Stimulated activated CD8-positive, alpha-beta memory T cell treated with anti-CD3 and anti-CD28 coated beads, Interleukin-15, amount 100 ng/mL, for 48 hours (primary cell): ENCODE results near the gene TNFRSF19.

Experiments used
- DNase-seq, 2 donors: peaks; one replicate each; pipeline ENCODE4 v3.0.0-alpha.2; 2020; ENCODE audit warnings: low read depth in 2 of 2

The TNFRSF19 gene

DNA sequence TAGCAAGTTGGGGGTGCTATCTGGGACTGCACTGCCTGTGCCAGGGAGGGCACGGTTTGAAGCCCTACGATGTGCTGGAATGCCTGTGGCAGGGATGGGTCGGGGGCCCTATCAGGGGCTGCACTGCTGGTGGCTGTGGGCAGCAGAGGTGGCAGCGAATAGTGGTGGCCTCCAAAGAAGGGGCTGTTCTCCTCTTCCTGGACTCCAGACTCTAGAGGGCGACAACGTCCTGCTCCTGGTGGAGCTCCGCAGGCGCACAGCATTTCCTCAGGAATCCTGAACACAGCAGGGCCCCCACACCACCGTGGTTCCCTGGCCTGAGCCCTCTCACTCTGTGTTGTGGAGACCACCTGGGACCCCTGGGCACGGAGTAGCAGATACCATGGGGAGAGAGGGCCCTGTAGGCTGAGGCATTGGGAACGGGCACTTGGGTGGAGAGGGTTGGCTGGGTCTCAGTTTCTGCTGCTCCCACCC lies 145.6 kb downstream of the TNFRSF19 start:
- no peak for DNase-seq

- DNase-seq = no peak
These were observed 146.2 kb downstream of the TNFRSF19 start for GRCh38 chr13:23716401-23716800.

DNA sequence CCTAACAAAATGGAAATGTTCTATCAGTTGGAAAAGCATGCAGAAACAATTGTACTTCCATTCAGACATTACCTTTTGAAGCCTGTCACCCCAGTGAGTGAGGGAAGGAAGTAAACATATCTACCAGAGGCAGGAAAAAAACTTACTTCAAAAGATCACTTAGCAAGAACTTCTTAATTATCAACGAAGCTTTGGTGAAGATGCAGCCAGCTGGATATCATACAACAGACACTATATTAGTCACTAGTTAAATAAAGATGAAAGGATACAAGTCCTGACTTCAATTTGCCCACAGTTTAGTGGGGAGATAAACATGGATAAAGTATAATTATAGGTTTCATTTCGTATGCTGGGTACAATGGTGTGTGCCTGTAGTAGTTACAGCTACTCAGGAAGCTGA lies 148.8 kb downstream of the TNFRSF19 start:
- no peak for DNase-seq

- DNase-seq = no peak
These were observed 152.7 kb downstream of the TNFRSF19 start for GRCh38 chr13:23722726-23723453.

DNA sequence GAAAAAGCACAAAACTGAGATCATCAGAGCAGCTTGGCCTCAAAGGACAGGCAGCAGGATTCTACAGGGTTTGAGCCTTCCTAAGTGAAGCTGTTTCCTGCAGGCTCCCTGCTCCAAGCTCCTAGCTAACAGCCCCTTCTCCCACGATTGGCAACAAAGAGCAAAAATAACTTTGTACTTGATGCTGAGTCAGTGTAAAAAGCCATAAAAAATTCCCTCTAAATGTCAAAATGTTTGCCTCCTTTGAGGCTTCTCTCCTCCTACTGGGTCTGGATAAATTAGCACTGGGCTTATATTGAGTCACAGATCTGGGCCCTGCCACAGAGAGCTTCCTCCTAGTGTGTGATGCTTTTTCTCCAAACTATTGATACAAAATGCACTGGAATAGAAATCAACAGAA lies 153.3 kb downstream of the TNFRSF19 start:
- DNase-seq = no peak

DNA sequence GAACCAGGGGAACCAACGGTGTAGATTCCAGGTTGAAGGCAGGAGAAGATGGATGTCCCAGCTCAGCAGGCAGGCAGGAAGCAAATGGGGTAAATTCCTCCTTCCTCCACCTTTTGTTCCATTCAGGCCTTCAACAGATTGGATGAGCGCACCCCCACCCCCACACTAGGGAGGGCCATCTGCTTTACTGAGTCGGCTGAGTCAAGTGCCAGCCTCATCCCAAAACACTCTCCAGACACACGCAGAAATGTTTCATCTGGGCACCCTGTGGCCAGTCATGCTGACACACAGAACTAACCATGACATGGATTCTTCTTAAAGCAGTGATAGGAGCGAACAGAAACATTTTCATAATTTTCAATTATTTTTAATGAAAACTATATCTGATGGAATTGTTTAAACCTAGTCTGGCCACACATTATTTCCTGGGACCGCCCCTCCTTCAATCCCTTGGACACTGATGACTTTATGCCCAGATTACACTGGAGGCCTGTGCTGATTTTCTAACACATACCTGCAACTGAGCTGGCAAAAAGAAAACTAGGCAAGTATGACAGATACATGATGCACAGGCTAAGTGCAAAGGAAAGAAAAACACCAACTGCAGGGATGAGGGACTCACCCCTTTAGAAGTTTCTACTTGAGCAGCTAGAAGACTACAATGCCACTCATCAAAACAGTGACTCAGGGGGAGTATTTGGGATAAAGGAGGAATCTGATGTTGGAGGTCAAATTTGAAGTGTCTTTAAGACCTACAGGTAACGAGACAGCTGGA lies 154.2 kb downstream of the TNFRSF19 start:
- no peak for DNase-seq
